K562 (cell line): ENCODE data around the gene ALCAM. TPM values are rescaled to one million over a fixed set of nuclear protein-coding genes. Genes with fewer than 3 reads are reported as not detected.

ENCODE experiments used
- ATAC-seq: fragments of 200-7000 bp; cut with Tn5 transposase; 3 replicates; pipeline ENCODE4 v1.9.1; 2020; ENCODE audit warnings: moderate library complexity
- BruUV-seq: library from RNA; stranded (reverse); fragments of 400-500 nt; replicated peaks from 2 replicates; lab custom pipeline; 2021; lab: Mats Ljungman, UMichigan
- CTCF ChIA-PET: fragments of 300-600 bp; formaldehyde crosslinking; extraction: SDS; loops from one replicate; lab custom pipeline; 2021; ENCODE audit warnings: low intra/inter-chr PET ratio; lab: Yijun Ruan, JAX
- POLR2A ChIA-PET: fragments of 300-600, 350-650 bp; sonication (Branson Sonifier 250); formaldehyde crosslinking; extraction: SDS; loops from one replicate; lab custom pipeline; 2021; ENCODE audit warnings: antibody characterized with exemption, inconsistent platforms; lab: Yijun Ruan, JAX
- DNase-seq, 4 experiments: peaks; one replicate each; pipeline versions ENCODE4 v3.0.0 to v3.0.0-alpha.2; 2011 to 2018; ENCODE audit warnings: low spot score in 3 of 4, mixed read lengths in 3 of 4; ENCODE audit errors: extremely low read depth in 1 of 4
- FAIRE-seq: peaks from 2 replicates; lab custom pipeline; 2011; peaks lifted over from hg19 to GRCh38; lab: Jason Lieb, UNC
- H2AFZ ChIP-seq: 2 replicates; pipeline ENCODE4 v1.6.0; 2011; ENCODE audit warnings: low read depth, low read length, control low read depth, inconsistent platforms
- H3K27ac ChIP-seq: fragments of 200-600 bp; 3 replicates; pipeline ENCODE4 v1.8.0; 2011; ENCODE audit warnings: low read depth, mild to moderate bottlenecking, control low read depth, inconsistent platforms, low read length, moderate library complexity, mixed read lengths; ENCODE audit errors: extremely low read depth
- H3K27me3 ChIP-seq, 2 experiments: fragments of 300-600 bp in 1 of 2; 2 replicates in 1 of 2; 3 replicates in 1 of 2; pipeline versions ENCODE4 v1.6.0 to v1.8.0; 2011; ENCODE audit warnings: inconsistent platforms in 2 of 2, low read length in 2 of 2, mild to moderate bottlenecking in 1 of 2, mixed read lengths in 1 of 2, moderate library complexity in 1 of 2; ENCODE audit not compliant: control insufficient read depth in 2 of 2, insufficient read depth in 2 of 2
- H3K36me3 ChIP-seq: fragments of 300-600 bp; 3 replicates; pipeline ENCODE4 v1.8.0; 2011; ENCODE audit warnings: mild to moderate bottlenecking, low read length, inconsistent platforms; ENCODE audit not compliant: control insufficient read depth, insufficient read depth
- H3K4me1 ChIP-seq, 2 experiments: fragments of 200-600 bp in 1 of 2; replicated peaks in 1 of 2; 2 replicates in 1 of 2; 3 replicates in 1 of 2; pipeline versions ENCODE4 v1.5.1 to v1.8.0; 2011; ENCODE audit warnings: inconsistent platforms in 2 of 2, low read length in 2 of 2, mild to moderate bottlenecking in 1 of 2, mixed read lengths in 1 of 2, moderate library complexity in 1 of 2; ENCODE audit not compliant: control insufficient read depth in 2 of 2, insufficient read depth in 2 of 2
- H3K4me2 ChIP-seq: 2 replicates; pipeline ENCODE4 v1.6.1; 2011; ENCODE audit warnings: low read length, control low read depth, inconsistent platforms, mixed read lengths; ENCODE audit not compliant: insufficient read depth
- H3K4me3 ChIP-seq: fragments of 200-600 bp; sonication (generic), shearing (Covaris generic); 2 replicates; pipeline ENCODE4 v1.5.1; 2016; ENCODE audit warnings: control low read depth, inconsistent platforms
- H3K79me2 ChIP-seq: fragments of 200-600 bp; 3 replicates; pipeline ENCODE4 v1.8.0; 2011; ENCODE audit warnings: low read length, inconsistent platforms; ENCODE audit not compliant: control insufficient read depth, insufficient read depth
- H3K9ac ChIP-seq, 2 experiments: 2 replicates each; pipeline versions ENCODE4 v1.6.0 to v1.6.1; 2011; ENCODE audit warnings: low read depth in 2 of 2, low read length in 2 of 2, control low read depth in 1 of 2, inconsistent platforms in 1 of 2, mild to moderate bottlenecking in 1 of 2, mixed read lengths in 1 of 2; ENCODE audit not compliant: insufficient read depth in 1 of 2
- H3K9me1 ChIP-seq: one replicate; pipeline ENCODE4 v1.6.0; 2011; ENCODE audit warnings: inconsistent platforms, mild to moderate bottlenecking, low read length, moderate library complexity; ENCODE audit not compliant: control insufficient read depth, insufficient read depth
- H3K9me3 ChIP-seq: replicated peaks from 2 replicates; pipeline ENCODE4 v1.5.1; 2011; ENCODE audit warnings: low read depth, low read length, inconsistent platforms; ENCODE audit not compliant: control insufficient read depth, insufficient read depth
- H4K20me1 ChIP-seq: replicated peaks from 2 replicates; pipeline ENCODE4 v1.6.1; 2011; ENCODE audit warnings: low read length, inconsistent platforms, mixed read lengths; ENCODE audit not compliant: control insufficient read depth, insufficient read depth
- CBX2 ChIP-seq: fragments of 200-600 bp; sonication (generic); IDR thresholded peaks from one replicate; pipeline ENCODE4 v1.6.1; 2012; ENCODE audit warnings: mild to moderate bottlenecking, low read length, inconsistent platforms; ENCODE audit not compliant: insufficient read depth, poor library complexity, severe bottlenecking
- CHD2 ChIP-seq: IDR thresholded peaks from 2 replicates; pipeline ENCODE4 v1.6.1; 2011; ENCODE audit warnings: low read depth, low read length
- HMGN3 ChIP-seq: IDR thresholded peaks from 2 replicates; pipeline ENCODE4 v1.6.1; 2011; ENCODE audit warnings: borderline replicate concordance, low read depth, mild to moderate bottlenecking, mixed read lengths, low read length; ENCODE audit not compliant: insufficient read length; ENCODE audit errors: extremely low read depth
- IRF2 ChIP-seq: sonication (generic); formaldehyde crosslinking; IDR thresholded peaks from 2 replicates; pipeline ENCODE4 v1.8.1; 2022; ENCODE audit warnings: mild to moderate bottlenecking, missing genetic modification reagents
- JUN ChIP-seq, 2 experiments: sonication (generic) in 1 of 2; formaldehyde crosslinking in 1 of 2; IDR thresholded peaks; 2 replicates each; pipeline versions ENCODE4 v1.6.1 to v1.8.0; 2012 to 2022; ENCODE audit warnings: borderline replicate concordance in 2 of 2, mild to moderate bottlenecking in 2 of 2, improper control_type of control experiment in 1 of 2, low read depth in 1 of 2, low read length in 1 of 2, missing genetic modification reagents in 1 of 2
- LCOR ChIP-seq: sonication (generic); formaldehyde crosslinking; IDR thresholded peaks from 2 replicates; pipeline ENCODE4 v1.8.0; 2022; ENCODE audit warnings: mild to moderate bottlenecking, missing genetic modification reagents
- MECOM ChIP-seq: fragments of 250-450 bp; sonication (Bioruptor Pico); IDR thresholded peaks from 2 replicates; pipeline ENCODE4 v1.8.0; 2022; ENCODE audit warnings: inconsistent platforms
- POLR2AphosphoS2 ChIP-seq: IDR thresholded peaks from 2 replicates; pipeline ENCODE4 v1.6.1; 2012; ENCODE audit warnings: low read length, improper control_type of control experiment
- RFX1 ChIP-seq: fragments of 450-650 bp; IDR thresholded peaks from 2 replicates; pipeline ENCODE4 v1.6.1; 2016; ENCODE audit warnings: mild to moderate bottlenecking, moderate library complexity
- SREBF1 ChIP-seq: fragments of 150-350 bp; IDR thresholded peaks from 2 replicates; pipeline ENCODE4 v1.6.1; 2014; ENCODE audit warnings: antibody characterized with exemption, low read depth, low read length, borderline replicate concordance
- ZNF696 ChIP-seq: fragments of 250-450 bp; sonication (Bioruptor Pico); conservative IDR thresholded peaks from 2 replicates; pipeline ENCODE4 v1.4.0; 2020; ENCODE audit warnings: mild to moderate bottlenecking, moderate library complexity
- WGBS: fragments of 100-300 bp; shearing (Covaris generic); methylation state at CpG from one replicate; pipeline ENCODE4 v1.1.6; 2016; ENCODE audit warnings: low coverage, mixed read lengths; ENCODE audit not compliant: insufficient coverage; ENCODE audit errors: missing lambda C conversion rate; 5-methylcytosine and 5-hydroxymethylcytosine counted together
- in situ Hi-C: fragments of 300-500 bp; cut with MboI; formaldehyde crosslinking; loops from 4 replicates; pipeline ENCODE4 v1.15.0; 2018; ENCODE audit warnings: inconsistent platforms, mixed read lengths
- intact Hi-C: fragments of 100-400 bp; cut with micrococcal nuclease; formaldehyde crosslinking; loops from 2 replicates; pipeline ENCODE4 v1.14.2; 2022
- polyA plus RNA-seq, 8 experiments: library from polyadenylated mRNA; depleted of rRNA in 4 of 8; stranded (reverse) in 5 of 8; unstranded in 3 of 8; fragments of >200 nt; fragmentation: Nextera tagmentation in 2 of 8; fragmentation: Illumina TruSeq in 1 of 8; extraction: Ambion mirVana in 2 of 8; extraction: Trizol in 1 of 8; gene quantifications; 2 replicates each; pipeline versions ENCODE4 v1.2.1 to v1.2.3, GENCODE V29; 2011 to 2014; ENCODE audit warnings: inconsistent platforms in 1 of 8, missing spikeins in 1 of 8
- total RNA-seq, 7 experiments: library from RNA; depleted of rRNA in 6 of 7; stranded (reverse); fragments of >200 nt in 6 of 7; fragmentation: Illumina TruSeq in 2 of 7; extraction: Trizol in 2 of 7; gene quantifications; 2 replicates each; pipeline versions ENCODE4 v1.2.1 to v1.2.3, GENCODE V29; 2011 to 2021; ENCODE audit warnings: low replicate concordance in 1 of 7
- TF ChIP-seq, protein P1 (sequence below), 2 experiments: IDR thresholded peaks in 1 of 2; conservative IDR thresholded peaks in 1 of 2; 2 replicates each; pipeline ENCODE4 v1.6.1; 2016; ENCODE audit warnings: low read depth in 2 of 2, mild to moderate bottlenecking in 1 of 2, missing compliant biosample characterization in 1 of 2, missing genetic modification characterization in 1 of 2, moderate library complexity in 1 of 2
- TF ChIP-seq, protein P2 (sequence below): fragments of 250-450 bp; sonication (Bioruptor Pico); IDR thresholded peaks from 2 replicates; pipeline ENCODE4 v1.8.0; 2021; ENCODE audit warnings: moderate library complexity, mild to moderate bottlenecking, inconsistent platforms

ALCAM gene
- total and polyA plus RNA-seq, 9 of the 15 experiments (the other 6 are each of a cell fraction or from before 2014, with no cell fraction given) = 0.03 to 0.98 (median 0.14) TPM; not detected in 1

DNA sequence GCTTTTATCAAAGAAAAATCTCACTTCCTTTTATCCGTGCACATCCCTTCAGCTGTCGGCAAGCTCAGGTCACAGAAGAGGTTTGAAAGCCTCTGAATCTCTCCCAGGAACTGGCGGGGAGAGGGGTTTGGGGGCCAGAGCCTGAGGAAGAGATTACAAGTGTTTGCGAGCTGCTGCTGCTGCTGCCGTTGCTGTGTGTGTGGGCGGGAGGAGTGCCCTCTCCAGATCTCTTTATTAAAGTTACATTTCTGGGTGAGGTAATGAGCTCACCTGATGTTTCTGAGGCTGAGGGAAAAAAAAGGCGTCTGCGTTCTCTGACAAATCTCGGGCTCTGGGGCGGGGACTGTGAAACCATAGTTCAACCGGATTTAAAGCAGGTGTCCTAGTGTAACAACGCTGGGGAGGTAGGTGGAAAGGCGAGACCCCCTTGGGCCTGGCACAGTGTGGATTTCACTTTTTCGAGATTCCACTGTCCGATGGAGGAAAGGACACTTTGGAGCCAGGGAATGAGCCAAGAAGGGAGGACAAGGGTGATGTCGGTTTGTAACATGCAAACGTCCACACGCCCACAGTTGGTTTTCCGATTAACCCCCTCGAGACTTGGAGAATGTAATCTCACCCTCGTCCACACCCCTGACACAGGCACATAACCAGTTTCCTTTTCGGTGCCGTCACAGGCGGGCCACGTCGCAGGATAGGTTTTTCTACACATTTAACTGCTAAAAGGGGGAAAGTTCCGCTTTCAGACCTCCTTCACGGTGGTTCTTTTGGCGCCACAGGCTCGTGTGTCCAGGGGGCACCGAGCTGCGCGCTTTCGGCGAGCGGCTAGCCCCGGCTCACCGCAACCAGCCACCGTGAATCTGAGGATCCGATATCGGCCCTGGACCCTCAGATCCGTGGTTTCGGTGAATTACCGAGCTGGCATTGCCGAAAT is 2.1 kb downstream of the ALCAM start:
- FAIRE-seq = no peak
- TF ChIP-seq POLR2AphosphoS2 (no peak), LCOR (CRISPR knock-in tag) (no peak), CBX2 (no peak), MECOM (CRISPR knock-in tag) (no peak), IRF2 (CRISPR knock-in tag) (no peak), HMGN3 (no peak), ZNF696 (CRISPR knock-in tag) (no peak), SREBF1 (no peak), JUN (IDR thresholded peaks at IDR 0.05; ENCODE audit: borderline replicate concordance, low read depth, low read length) (no peak), JUN (CRISPR knock-in tag; IDR thresholded peaks at IDR 0.05; ENCODE audit: borderline replicate concordance) (no peak), CHD2 (no peak), RFX1 (no peak)
- TF ChIP-seq, protein P1, sequence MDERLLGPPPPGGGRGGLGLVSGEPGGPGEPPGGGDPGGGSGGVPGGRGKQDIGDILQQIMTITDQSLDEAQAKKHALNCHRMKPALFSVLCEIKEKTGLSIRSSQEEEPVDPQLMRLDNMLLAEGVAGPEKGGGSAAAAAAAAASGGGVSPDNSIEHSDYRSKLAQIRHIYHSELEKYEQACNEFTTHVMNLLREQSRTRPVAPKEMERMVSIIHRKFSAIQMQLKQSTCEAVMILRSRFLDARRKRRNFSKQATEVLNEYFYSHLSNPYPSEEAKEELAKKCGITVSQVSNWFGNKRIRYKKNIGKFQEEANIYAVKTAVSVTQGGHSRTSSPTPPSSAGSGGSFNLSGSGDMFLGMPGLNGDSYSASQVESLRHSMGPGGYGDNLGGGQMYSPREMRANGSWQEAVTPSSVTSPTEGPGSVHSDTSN (CRISPR knock-in tag; IDR thresholded peaks at IDR 0.05; ENCODE audit: low read depth) = no peak
- TF ChIP-seq, protein P1 (tag; conservative IDR thresholded peaks at IDR 0.05; ENCODE audit: low read depth) = no peak
- TF ChIP-seq, protein P2, sequence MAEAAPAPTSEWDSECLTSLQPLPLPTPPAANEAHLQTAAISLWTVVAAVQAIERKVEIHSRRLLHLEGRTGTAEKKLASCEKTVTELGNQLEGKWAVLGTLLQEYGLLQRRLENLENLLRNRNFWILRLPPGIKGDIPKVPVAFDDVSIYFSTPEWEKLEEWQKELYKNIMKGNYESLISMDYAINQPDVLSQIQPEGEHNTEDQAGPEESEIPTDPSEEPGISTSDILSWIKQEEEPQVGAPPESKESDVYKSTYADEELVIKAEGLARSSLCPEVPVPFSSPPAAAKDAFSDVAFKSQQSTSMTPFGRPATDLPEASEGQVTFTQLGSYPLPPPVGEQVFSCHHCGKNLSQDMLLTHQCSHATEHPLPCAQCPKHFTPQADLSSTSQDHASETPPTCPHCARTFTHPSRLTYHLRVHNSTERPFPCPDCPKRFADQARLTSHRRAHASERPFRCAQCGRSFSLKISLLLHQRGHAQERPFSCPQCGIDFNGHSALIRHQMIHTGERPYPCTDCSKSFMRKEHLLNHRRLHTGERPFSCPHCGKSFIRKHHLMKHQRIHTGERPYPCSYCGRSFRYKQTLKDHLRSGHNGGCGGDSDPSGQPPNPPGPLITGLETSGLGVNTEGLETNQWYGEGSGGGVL (CRISPR knock-in tag) = no peak

More for the DNA sequence above, 2.1 kb downstream of the ALCAM start:
- Histone ChIP-seq H3K4me2 (peak overlapping the region; percentile 25), H3K4me3 (0 out of 2 replicates have a peak overlapping the region, but pooled peaks have one; percentile 10), H3K79me2 (no peaks in the 10 kb centered on the region), H3K36me3 (no peaks in the 10 kb centered on the region), H3K27ac (no peak overlapping the region), H3K27me3 (no peaks in the 10 kb centered on the region), H3K4me1 (peaks cover 0 to 17% of the 10 kb centered on the region in 2 experiments; a peak in 2 of 5 replicates), H3K9me3 (no peaks in the 10 kb centered on the region), H2AFZ (peak overlapping the region; percentile 16; the same call in 1 of the 2 replicates), H3K9ac (no peak overlapping the region), H3K9me1 (no peaks in the 10 kb centered on the region), H4K20me1 (no peaks in the 10 kb centered on the region)
- no peak for DNase-seq
- 4% methylated on average over 23 of the region's 45 CpGs for WGBS
- in situ Hi-C loops (no loop called here), intact Hi-C loops (no loop called here)
- ChIA-PET CTCF (no interaction called here), POLR2A (interaction anchor here (0.6 kb wide), 1 partner anchor 179 kb away, joined by 3 read pairs; no protein-coding TSS in a partner anchor)
- ATAC-seq = no peak
- no TSS peak for BruUV-seq
